Measurements from ENCODE around the gene NCAM2.

DNA sequence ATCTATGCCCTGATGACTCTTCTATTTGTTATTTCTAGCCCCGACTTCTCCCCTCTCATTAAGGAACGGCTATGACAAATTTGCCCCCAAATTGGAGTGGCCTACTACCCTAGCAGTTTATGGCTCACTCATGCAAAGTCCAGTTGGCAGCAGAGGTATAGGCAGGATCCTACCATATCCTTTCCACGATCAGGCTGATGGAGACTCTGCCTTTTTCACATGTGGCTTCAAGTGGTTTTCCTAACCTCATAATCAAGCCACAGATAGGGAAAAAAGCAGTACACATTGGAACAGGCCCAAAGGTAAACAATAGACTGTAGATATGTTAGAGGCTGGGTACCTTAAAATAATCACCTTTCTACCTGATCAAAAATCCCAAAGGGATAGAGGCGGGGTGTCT lies 292.5 kb downstream of the NCAM2 start:
- TF ChIP-seq, protein P1, sequence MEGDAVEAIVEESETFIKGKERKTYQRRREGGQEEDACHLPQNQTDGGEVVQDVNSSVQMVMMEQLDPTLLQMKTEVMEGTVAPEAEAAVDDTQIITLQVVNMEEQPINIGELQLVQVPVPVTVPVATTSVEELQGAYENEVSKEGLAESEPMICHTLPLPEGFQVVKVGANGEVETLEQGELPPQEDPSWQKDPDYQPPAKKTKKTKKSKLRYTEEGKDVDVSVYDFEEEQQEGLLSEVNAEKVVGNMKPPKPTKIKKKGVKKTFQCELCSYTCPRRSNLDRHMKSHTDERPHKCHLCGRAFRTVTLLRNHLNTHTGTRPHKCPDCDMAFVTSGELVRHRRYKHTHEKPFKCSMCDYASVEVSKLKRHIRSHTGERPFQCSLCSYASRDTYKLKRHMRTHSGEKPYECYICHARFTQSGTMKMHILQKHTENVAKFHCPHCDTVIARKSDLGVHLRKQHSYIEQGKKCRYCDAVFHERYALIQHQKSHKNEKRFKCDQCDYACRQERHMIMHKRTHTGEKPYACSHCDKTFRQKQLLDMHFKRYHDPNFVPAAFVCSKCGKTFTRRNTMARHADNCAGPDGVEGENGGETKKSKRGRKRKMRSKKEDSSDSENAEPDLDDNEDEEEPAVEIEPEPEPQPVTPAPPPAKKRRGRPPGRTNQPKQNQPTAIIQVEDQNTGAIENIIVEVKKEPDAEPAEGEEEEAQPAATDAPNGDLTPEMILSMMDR (IDR thresholded peaks at IDR 0.05 in 8 of 11, conservative IDR thresholded peaks at IDR 0.05 in 3 of 11) = no peak
- TF ChIP-seq POLR2AphosphoS5 (IDR thresholded peaks at IDR 0.05) (no peak), POLR2A (IDR thresholded peaks at IDR 0.05) (no peak)
